H7 (cell line): ENCODE measurements around the gene SLC4A8. TPM values are rescaled to one million over a fixed set of nuclear protein-coding genes. Genes with fewer than 3 reads are reported as not detected.

Source experiments
- DNase-seq: peaks from one replicate; pipeline ENCODE4 v3.0.0; 2012
- H3K27me3 ChIP-seq: 2 replicates; pipeline ENCODE4 v1.6.0; 2011; ENCODE audit warnings: mild to moderate bottlenecking, low read length; ENCODE audit not compliant: control insufficient read depth, insufficient read depth
- H3K36me3 ChIP-seq: replicated peaks from 2 replicates; pipeline ENCODE4 v1.5.1; 2011; ENCODE audit warnings: low read length; ENCODE audit not compliant: control insufficient read depth, insufficient read depth
- H3K4me3 ChIP-seq: 2 replicates; pipeline ENCODE4 v1.5.1; 2011; ENCODE audit warnings: low read depth, mild to moderate bottlenecking, control low read depth, low read length, moderate library complexity; ENCODE audit not compliant: insufficient read depth
- total RNA-seq: library from RNA; depleted of rRNA; stranded (reverse); fragments of >200 nt; shearing (Covaris generic); gene quantifications from 2 replicates; pipeline ENCODE4 v1.2.3, GENCODE V29; 2014

The SLC4A8 gene
- total RNA-seq, 1 experiment from 2014 or later: 3.9 TPM

- Histone ChIP-seq H3K27me3 (no peaks in the 10 kb centered on the region), H3K36me3 (no peaks in the 10 kb centered on the region; the same call in 1 of the 2 replicates), H3K4me3 (no peak overlapping the region)
- DNase-seq: no peak
These were observed 35.9 kb downstream of the SLC4A8 start for GRCh38 chr12:51460519-51460918.

GRCh38 chr12:51465491-51465890 is 40.9 kb downstream of the SLC4A8 start:
- H3K4me3 ChIP-seq: no peak overlapping the region
- no peaks in the 10 kb centered on the region for H3K27me3 ChIP-seq
- no peaks in the 10 kb centered on the region; the same call in 1 of the 2 replicates for H3K36me3 ChIP-seq
- DNase-seq: no peak

- no peak for DNase-seq
- no peaks in the 10 kb centered on the region for H3K27me3 ChIP-seq
- no peaks in the 10 kb centered on the region for H3K36me3 ChIP-seq
- no peak overlapping the region for H3K4me3 ChIP-seq
These were observed 45.5 kb downstream of the SLC4A8 start for GRCh38 chr12:51470116-51470515.

- no peak for DNase-seq
- Histone ChIP-seq H3K36me3 (no peaks in the 10 kb centered on the region), H3K4me3 (no peak overlapping the region), H3K27me3 (no peaks in the 10 kb centered on the region)
These were observed 46.7 kb downstream of the SLC4A8 start for GRCh38 chr12:51471111-51471864.

GRCh38 chr12:51472984-51473383 is 48.4 kb downstream of the SLC4A8 start:
- no peak for DNase-seq
- Histone ChIP-seq H3K27me3 (no peaks in the 10 kb centered on the region), H3K36me3 (no peaks in the 10 kb centered on the region), H3K4me3 (no peak overlapping the region)

GRCh38 chr12:51473947-51474346 is 49.3 kb downstream of the SLC4A8 start:
- DNase-seq: no peak
- Histone ChIP-seq H3K4me3 (no peak overlapping the region), H3K36me3 (no peaks in the 10 kb centered on the region), H3K27me3 (no peaks in the 10 kb centered on the region)

GRCh38 chr12:51475543-51475942 is 50.9 kb downstream of the SLC4A8 start:
- no peak overlapping the region for H3K4me3 ChIP-seq
- H3K27me3 ChIP-seq: no peaks in the 10 kb centered on the region
- DNase-seq: no peak
- H3K36me3 ChIP-seq: no peaks in the 10 kb centered on the region

- H3K27me3 ChIP-seq: no peaks in the 10 kb centered on the region
- H3K4me3 ChIP-seq: no peak overlapping the region
- no peak for DNase-seq
- no peaks in the 10 kb centered on the region for H3K36me3 ChIP-seq
These were observed 56.3 kb downstream of the SLC4A8 start for GRCh38 chr12:51480978-51481377.

- Histone ChIP-seq H3K4me3 (no peak overlapping the region), H3K27me3 (no peaks in the 10 kb centered on the region), H3K36me3 (no peaks in the 10 kb centered on the region)
- no peak for DNase-seq
These were observed 58.5 kb downstream of the SLC4A8 start for GRCh38 chr12:51482929-51483697.

GRCh38 chr12:51484119-51484518 is 59.5 kb downstream of the SLC4A8 start:
- Histone ChIP-seq H3K36me3 (no peaks in the 10 kb centered on the region), H3K27me3 (no peaks in the 10 kb centered on the region), H3K4me3 (no peak overlapping the region)
- no peak for DNase-seq

- Histone ChIP-seq H3K4me3 (no peak overlapping the region), H3K27me3 (no peaks in the 10 kb centered on the region), H3K36me3 (no peaks in the 10 kb centered on the region)
- no peak for DNase-seq
These were observed 63.6 kb downstream of the SLC4A8 start for GRCh38 chr12:51488281-51488680.

- Histone ChIP-seq H3K27me3 (no peaks in the 10 kb centered on the region), H3K36me3 (no peaks in the 10 kb centered on the region), H3K4me3 (no peak overlapping the region)
- no peak for DNase-seq
These were observed 68.7 kb downstream of the SLC4A8 start for GRCh38 chr12:51493281-51493680.

GRCh38 chr12:51496895-51497294 is 72.3 kb downstream of the SLC4A8 start:
- no peak overlapping the region for H3K4me3 ChIP-seq
- H3K27me3 ChIP-seq: no peaks in the 10 kb centered on the region
- no peak for DNase-seq
- no peaks in the 10 kb centered on the region for H3K36me3 ChIP-seq

- H3K36me3 ChIP-seq: no peaks in the 10 kb centered on the region; the same call in 1 of the 2 replicates
- no peaks in the 10 kb centered on the region for H3K27me3 ChIP-seq
- no peak overlapping the region for H3K4me3 ChIP-seq
- no peak for DNase-seq
These were observed 80.2 kb downstream of the SLC4A8 start for GRCh38 chr12:51504851-51505250.
